Endothelial cell of umbilical vein (primary cell): Measurements from ENCODE around the gene DUSP6.

Experiments
- CTCF ChIP-seq, 2 donors: IDR thresholded peaks; 1 replicate in 1 of 2; 2 replicates in 1 of 2; pipeline ENCODE4 v1.5.1; 2011; ENCODE audit warnings: low read length in 2 of 2, mild to moderate bottlenecking in 2 of 2, moderate library complexity in 2 of 2, control low read depth in 1 of 2, inconsistent platforms in 1 of 2, low read depth in 1 of 2; ENCODE audit not compliant: insufficient read depth in 1 of 2; ENCODE audit errors: extremely low read depth in 1 of 2
- EZH2 ChIP-seq: IDR thresholded peaks from 2 replicates; pipeline ENCODE4 v1.6.1; 2012; ENCODE audit warnings: borderline replicate concordance, low read depth, mild to moderate bottlenecking, moderate library complexity, low read length, inconsistent platforms; ENCODE audit not compliant: severe bottlenecking
- GATA2 ChIP-seq: IDR thresholded peaks from 2 replicates; pipeline ENCODE4 v1.7.0; 2011; ENCODE audit warnings: low read depth, mild to moderate bottlenecking, moderate library complexity, mixed read lengths, low read length; ENCODE audit not compliant: insufficient read length, insufficient read depth
- MAX ChIP-seq: IDR thresholded peaks from 2 replicates; pipeline ENCODE4 v1.6.1; 2011; ENCODE audit not compliant: insufficient read depth, insufficient read length
- POLR2A ChIP-seq: IDR thresholded peaks from 2 replicates; pipeline ENCODE4 v1.6.1; 2012; ENCODE audit warnings: low read depth, mild to moderate bottlenecking, control low read depth, low read length
- POLR2AphosphoS5 ChIP-seq: IDR thresholded peaks from 2 replicates; pipeline ENCODE4 v1.6.1; 2012; ENCODE audit warnings: low read depth, mild to moderate bottlenecking, control low read depth, low read length, moderate library complexity; ENCODE audit not compliant: insufficient read depth

GRCh38 chr12:89384807-89385206 is 32.5 kb upstream of the DUSP6 start:
- no peak for TF ChIP-seq CTCF (IDR thresholded peaks at IDR 0.05; ENCODE audit: extremely low read depth in 1 of 2, insufficient read depth in 1 of 2, low read depth in 1 of 2, low read length in 2 of 2)
- no peak for TF ChIP-seq EZH2
- no peak for TF ChIP-seq POLR2AphosphoS5
- no peak for TF ChIP-seq POLR2A
- TF ChIP-seq GATA2, result no peak
- TF ChIP-seq MAX, result no peak
